Activated CD8-positive, alpha-beta memory T cell treated with anti-CD3 and anti-CD28 coated beads, Interleukin-2, amount 50 U/mL, for 4 hours (primary cell): ENCODE results near the gene BMP6.
"Not testable (repeated sequence)": the region's sequence is repeated elsewhere in the genome, so short reads cannot be mapped to it uniquely, and the experiment has no call there.

Experiments
- DNase-seq: peaks from one replicate; pipeline ENCODE4 v3.0.0-alpha.2; 2020

BMP6 gene

DNA sequence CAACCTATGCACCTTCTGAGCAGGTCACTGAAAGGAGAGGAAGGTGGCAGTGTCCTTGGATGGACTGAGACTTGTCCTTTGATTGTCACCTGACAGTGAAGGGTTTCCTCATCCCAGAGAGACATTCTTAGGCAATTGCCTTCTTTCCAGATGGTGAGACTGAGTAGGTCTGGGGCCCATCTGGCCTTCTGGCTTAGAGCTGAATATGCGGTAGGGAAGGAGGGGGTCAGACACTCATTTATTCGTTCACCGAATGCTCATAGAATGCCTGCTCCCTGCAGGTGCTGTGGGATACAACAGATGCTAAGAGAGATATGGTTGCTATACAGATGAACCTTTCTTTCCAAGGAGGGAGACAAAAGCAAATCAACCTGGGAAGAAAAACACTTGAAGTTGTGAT is 76.8 kb downstream of the BMP6 start:
- no peak for DNase-seq

DNA sequence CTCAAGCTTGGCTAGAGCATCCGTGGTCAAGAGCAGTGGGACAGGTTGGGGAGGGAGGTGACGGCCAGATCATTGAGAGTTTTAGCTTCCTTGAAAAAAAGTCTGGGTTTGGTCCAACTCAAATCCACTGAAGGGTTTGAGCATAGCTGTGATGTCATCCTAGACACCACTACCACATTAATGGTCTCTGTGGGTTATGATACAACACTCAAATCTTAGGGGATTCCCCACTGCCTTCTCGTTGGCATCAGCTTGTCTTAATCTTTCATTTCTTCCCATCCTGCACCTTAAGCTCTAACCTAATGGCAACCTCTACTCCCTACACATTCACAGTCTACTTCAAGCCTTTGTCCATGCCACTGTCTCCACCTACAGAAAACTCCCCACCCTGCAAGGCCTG is 77.3 kb downstream of the BMP6 start:
- DNase-seq: no peak

DNA sequence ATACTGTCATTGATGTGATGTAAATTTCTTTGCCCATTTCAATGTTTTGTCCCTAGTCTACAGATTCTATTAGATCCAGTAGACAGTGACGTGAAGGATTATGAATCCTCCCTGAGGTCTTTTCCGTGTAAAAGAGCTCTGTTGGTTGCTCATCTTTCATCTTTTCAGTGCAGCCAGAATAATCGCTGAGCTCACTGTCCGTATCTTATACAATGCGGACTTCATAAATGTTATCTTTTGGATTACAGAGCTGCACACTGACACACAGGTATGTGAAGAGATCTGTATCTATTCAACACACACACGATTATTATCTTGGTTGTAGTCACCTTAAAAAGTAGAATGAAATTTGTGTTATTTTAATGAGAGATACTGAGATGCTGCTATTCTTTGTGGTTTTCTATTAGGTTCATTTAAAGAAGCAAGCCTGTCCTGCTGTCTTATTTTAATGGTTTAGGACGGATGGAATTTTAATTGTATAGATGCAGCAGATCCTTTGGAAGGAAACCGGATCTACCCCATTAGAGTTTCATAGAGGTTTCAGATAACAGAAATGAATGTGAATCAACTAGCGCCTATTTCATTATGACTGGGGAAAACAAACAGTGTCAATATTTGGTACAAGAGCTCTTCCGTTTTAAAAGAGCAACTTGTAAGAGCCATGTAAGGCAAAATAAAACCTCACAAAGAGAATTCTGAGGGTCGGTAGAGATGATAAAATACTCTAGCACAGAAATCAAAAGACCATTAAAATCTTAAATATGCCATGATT is 79.4 kb downstream of the BMP6 start:
- no peak for DNase-seq

DNA sequence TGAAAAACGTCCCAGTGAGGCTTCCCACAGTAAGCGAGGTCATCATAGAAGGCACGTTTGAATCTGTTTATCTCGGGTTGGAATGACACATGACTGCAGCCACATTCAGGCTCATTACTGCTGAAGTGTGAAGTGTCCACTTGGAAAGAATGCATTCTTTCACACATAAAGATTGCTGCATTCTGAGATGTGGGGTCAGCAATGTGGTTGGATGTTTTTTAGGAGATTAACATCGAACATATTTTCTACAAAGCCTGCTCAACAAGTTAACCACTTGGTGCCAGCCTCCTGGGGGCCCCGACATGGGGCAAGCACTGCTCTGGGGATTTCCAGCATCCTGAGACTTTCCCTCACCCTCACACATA is 79.9 kb downstream of the BMP6 start:
- no peak for DNase-seq

DNA sequence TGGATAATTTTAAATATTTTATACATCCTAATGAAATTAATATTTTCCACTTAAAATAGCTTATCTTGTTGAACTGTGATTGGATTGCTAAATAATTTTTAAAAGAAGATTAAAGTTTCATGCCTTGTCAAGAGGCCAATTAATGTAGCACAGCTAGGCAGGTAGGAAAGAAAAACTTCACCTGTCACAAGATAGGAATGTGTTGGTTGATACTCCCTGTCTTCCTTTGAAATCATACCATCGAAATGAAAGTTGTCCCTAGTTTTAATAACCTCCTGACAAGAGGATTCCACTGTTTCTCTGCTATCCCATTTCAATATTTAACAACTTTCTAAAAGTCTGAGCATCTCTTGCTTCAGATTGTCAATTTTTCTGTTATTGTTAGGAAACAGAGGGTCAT is 80.8 kb downstream of the BMP6 start:
- DNase-seq: no peak

DNA sequence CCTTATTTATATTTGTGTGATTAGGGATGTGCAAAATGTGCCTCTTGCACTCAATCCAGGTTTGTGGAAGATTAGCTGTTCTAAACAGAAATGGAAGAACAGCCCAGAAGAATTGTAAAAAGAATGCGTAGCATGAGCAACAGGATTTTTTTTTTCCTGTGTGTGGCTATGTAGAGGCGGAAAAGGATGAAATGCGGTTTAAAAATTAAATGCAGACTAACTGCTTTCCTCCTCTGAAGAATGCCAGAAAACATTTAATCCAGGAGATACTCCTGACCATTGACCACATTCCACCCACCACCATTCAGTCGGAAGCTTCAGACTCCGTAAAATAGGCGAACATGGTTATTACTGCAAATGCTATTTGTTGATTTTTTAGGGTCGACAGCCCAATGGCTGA is 83.4 kb downstream of the BMP6 start:
- DNase-seq: no peak

DNA sequence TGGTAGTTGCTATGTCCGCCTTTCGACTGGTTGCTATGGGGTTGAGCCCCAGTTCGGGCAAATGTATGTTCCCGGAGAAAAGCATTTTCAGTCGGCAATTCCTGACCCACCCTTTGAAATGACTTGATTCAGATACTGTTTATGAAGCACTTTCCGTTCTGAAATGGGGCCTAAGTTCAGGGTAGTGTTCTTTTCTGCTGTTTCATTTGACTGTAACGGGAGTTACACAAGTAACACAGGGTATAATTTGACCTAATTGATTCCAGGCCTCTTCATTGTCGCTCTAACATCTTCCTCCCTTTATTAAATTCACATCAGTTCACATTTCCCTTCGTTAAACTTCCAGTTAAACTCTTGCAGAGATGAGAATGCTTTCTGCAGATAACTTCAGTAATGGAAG is 85.5 kb downstream of the BMP6 start:
- no peak for DNase-seq

DNA sequence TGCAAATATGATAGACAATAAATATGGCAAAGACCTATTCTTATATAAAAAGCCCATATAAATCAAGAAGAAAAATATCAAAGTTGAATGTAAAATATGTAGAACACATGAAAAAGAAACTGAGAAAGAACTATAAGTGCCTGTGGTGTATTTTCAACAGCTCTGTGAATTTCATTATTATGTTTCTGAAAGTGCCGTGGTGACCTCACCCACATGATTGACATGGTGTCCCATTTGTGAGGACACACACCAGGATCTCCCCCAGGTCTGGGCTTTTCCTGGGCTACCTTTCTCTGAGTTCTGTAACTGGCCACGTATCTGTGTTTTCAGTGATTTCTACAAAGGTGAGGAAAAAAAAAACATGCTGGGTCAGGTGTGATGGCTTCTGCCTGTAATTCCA is 86.7 kb downstream of the BMP6 start:
- DNase-seq: no peak

DNA sequence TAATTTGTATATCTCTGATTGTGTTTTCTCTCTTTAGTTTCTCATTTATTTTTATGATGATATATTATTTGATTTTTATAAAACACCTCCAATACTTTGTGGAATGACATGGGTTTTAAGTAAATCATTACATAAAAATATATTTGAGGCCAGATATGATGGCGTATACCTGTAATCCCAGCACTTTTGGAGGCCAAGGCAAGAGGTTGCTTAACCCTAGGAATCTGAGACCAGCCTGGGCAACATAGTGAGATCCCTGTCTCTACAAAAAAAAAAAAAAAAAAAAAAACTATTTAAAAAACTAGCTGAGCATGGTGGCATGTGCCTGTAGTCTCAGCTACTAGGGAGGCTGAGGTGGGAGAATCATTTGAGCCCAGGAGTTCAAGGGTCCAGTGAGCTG is 87.3 kb downstream of the BMP6 start:
- no peak for DNase-seq

DNA sequence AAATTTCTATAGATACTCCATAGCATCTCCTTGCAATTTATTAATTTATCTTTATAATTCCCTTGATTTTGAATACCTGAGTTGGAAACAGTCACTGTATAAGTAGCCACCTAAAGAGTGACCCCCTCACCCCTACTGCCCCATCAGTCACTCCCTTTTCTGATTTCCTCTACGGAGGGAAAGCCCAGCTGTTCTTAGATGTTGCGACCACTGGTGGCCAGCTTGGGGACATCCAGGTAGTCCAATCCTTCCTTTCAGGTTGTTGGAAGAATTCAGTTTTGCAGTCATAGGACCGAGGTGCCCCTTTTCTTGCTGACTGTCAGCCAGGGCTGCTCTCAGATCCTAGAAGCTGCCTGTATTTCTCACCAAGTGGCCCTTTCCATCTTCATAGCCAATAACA is 87.8 kb downstream of the BMP6 start:
- DNase-seq: no peak

DNA sequence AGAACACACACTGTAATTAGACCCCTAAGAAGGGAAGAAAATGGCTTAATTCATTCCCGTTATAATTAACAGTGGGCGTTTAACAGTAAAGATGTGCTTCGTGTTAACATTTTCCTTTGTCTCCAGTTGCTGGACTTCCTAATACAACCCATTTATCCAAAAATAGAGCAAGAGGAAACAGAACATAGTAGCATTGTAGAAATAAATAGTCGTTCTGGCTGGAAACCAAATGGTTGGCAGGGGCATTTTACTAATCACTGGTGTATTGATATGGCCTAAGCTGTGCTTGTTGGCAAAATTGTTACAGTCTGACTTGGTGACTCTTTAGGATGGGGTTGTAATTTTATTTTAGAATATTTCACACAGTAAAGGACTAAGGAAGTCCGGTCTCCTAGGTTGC is 89.8 kb downstream of the BMP6 start:
- DNase-seq: no peak

DNA sequence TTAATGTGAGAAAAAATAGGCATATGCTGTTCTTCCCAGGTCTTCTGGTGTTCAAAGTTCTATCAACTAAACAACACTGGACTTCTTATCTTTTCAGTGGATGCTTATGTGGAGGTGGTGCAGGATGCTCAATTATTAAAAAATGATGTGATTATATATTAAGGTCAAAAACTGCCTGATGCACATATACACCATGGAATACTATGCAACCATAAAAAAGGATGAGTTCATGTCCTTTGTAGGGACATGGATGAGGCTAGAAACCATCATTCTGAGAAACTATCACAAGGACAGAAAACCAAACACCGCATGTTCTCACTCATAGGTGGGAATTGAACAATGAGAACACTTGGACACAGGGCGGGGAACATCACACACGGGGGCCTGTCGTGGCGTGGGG is 91.3 kb downstream of the BMP6 start:
- DNase-seq: not testable (repeated sequence)

DNA sequence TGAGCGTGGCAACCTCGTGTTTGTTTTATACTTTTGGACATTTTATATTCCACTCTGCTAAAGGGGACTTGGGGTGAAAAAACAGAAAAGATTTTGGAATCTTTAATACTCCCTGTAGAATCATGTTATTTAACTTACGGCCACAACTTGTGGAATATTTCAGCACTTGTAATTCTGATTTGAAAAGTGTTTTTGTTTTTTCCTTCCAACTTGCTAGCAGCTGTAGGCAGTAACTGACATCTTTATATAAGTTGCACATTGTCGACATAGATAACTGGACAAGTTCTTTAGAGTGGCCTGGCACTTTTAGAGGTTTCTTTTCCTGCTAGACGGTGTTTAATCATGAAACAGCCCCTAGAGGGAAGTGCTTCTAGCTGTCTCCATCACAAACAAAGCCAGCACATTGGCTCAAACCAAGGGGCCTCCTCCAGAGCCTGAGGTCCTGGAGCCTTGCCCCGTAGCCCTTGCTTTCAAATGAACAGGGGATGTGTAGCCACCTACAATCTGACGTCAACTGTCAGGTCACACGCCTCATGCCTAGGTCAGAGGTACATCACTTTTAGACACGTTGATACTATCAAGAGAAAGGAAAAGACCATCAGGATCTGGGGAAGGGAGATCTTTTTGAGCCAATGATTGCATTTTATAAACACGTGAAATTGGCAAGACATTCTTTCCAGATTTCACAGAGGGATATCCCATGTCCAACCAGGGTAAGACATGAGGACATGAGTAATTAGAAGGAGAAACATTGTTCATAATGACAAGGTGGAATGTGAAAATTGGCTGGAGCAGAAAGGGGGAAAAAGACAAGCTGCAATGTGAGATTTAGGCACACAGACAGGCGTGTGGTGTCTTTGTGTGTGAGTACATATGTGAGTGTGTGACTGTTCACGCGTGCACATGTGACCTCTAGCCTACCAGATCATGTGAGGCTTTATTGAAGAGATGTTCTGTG is 92.6 kb downstream of the BMP6 start:
- no peak for DNase-seq

DNA sequence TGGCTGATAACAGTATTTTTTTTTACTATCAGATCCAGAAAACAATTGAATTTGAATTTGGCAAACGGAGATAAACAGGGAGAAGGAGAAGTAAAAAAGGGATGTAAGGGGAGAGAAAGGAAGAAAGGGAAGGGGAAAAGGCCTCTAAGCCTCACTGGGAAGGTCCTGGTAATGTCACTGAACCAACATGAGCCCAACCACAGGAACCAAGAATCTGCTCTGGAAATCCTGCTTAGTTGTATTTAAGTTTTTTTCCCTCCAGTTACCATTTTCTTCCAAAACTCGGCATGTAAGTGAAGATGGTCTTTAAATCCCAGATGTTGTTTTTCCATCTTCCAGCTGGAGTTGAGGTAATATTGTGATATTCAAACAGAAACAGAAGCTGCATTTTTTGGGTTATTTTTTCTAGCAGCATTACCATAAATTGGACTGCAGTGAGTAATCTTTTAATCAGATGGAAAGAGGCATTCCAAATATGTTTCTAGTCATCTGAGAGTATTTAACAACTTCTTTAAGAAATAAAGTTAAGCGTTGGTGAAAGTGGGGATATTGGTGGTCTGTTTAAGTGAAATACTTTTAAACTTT is 93.6 kb downstream of the BMP6 start:
- DNase-seq: no peak

DNA sequence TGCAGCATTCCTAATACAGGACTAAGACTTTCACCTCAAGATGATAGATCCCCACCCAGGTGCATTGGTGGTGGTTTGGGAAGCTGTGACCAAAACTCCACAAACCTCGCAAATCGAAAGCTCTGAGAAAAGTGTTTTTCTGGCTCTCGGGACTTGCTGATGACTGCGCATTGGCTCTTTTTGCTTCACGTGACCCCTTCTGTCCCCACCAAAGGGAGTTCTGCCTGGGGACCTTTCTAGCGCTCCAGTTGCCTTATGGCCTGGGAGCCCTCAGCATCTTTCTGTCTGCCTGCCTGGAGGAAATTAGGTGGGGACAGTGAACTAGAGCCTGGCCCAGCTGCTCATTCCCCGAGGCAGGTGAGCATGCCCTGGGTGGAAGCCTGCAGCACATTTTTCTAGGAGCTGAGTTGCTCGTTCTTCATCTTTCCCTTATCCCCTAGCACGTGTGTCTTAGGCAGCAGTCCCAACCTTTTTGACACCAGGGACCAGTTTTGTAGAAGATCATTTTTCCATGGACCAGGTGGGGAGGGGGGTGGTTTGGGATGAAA is 94.5 kb downstream of the BMP6 start:
- DNase-seq: no peak

DNA sequence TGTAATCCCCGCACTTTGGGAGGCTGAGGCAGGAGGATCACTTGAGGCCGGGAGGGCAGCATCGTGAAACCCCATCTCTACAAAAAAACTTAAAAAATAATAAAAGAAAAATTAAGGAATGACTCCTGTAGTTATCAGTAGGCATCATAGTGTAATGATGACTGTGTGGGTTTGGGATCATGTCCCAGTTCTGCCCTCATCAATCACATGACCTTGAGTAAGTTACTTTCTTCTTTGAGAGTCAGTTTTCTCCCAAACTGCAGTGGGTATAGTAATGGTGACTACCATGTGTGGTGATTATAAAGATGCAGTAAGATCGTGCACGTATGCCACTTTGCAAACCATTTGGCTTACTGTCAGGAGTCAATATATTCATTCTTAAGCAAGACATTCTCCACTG is 95.5 kb downstream of the BMP6 start:
- DNase-seq: no peak

DNA sequence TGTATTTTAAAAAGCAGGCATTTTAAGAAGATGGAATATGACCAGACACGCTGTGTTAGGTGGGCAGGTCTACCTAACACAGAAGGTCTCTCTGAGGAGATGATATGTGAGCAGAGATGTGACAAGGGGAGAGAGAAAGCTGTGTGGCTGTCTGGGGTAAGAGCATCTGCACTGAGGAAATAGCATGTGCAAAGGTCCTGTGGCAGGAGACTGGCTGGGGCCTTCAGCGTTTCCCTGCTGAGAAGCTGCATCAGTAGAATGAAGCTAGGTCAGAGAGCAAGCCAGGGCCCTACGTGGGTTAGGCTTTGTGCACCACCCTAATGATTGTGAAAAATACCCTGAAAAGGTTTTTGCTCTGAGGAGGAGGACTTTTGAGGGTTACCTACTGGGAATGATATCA is 97.7 kb downstream of the BMP6 start:
- DNase-seq: no peak

DNA sequence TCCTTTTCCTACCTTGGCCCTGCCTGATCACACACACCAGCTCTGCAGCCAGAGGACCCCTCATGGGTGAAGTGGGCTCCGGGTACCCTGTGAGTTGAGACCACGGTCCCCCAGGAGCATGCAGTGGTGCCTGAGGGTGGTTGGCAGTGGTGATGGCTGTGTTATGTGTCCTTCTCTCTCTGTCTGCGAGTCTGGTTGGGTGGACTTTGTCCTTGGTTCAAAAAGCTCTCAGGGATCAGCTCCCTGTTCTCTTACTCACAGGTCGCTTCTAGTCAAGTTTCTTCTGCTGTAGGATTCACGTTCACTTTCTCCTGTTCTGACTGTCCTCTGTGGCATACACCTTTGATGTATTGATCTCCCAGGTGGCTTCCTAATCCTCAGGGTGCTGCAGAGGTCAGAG is 100.1 kb downstream of the BMP6 start:
- DNase-seq: no peak

DNA sequence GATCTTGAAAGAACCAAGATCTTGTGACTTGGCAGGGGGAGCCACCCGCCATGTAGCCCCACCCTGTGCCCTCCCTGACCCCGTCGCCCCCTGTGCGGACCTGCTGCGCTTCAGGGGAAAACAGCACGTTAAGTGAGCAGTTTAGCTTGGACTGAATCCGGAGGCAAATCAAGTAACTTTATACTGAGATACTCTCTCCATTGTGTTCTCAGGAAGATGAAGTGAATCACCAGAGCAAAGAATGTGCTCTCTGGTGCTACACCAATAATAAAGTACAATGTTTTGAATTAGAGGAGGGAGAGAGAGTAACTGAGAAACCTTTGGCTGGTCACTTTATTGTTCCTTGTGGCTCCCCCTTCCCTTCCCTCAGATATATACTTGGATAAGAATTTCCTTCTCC is 101.2 kb downstream of the BMP6 start:
- no peak for DNase-seq

DNA sequence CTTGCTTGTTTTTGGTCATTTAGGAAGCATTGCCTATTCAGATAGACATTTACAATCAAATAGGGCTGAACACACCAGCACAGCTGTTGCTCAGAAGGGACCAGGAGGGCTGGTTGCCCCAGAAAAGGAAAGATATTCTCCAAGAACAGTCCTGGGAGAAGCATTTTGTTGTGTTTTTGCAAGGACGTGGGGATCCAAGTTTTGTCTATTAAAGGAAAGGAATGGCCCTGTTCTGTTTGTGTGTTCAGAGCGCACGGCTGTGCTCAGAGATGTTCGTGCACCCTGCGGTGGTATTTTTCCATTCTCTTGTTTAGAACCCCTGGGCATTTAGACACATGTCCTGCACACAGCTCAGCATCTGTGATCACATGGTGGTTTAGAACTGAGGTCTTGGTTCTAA is 102.2 kb downstream of the BMP6 start:
- DNase-seq: no peak

DNA sequence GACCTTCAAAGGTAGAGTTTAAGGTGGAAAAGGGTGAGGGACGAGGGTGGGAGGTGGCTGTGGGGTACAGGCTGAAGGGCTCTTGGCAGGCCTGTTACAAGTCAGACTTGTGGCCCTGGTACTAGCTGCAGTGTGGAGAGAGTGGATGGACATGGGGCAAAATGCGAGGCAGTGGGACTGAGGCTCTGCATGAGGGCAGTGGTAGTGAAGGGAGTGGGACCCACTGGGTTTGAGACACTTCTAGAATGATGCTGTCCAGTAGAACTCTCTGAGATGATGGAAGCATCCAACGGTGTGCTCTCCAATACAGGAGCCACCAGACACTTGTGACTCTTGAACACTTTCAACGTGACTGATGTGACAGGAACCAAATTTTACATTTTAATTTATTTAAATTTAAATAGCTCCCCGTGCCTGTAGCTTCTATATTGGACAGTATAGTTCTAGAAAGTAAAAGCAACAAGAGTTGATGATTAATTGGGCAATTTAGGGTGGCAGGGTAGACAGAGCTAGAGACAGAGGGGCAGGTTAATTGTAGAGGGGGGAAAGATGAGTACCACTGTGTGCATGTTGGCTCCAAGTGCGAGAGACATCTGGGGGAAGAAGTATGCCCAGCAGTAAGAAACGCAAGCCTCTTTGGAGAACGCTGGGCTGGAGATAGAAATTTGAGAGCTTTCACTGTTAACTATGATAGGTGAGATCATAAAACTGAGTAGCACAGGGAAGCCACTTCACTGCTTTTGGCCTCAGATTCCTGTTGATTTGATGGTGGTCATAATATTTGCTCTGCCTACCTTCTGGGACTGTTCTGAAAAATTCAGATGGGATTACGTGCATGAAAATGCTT is 107.2 kb downstream of the BMP6 start:
- DNase-seq: no peak

DNA sequence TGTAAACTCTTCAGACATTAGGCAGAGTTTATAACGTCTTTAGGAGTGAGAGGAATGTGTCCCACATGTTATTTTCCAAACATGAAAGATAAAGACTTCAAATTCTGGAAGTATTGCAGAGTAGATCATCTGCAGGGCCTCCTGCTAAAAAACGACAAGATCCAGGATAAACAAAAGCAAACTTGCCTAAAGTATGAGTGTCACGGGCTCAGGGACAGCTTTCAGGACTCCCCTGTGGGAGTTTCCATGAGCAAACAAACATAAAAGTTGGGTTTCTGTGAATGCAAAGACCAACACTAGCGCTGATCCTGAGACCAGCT is 107.8 kb downstream of the BMP6 start:
- DNase-seq: no peak
